Activated CD8-positive, alpha-beta T cell treated with anti-CD3 and anti-CD28 coated beads, Interleukin-2, amount 10 ng/mL, durations not matched to agents 7 days and 5 days (primary cell): Measurements from ENCODE around the gene ZNF469. TPM values are rescaled to one million over a fixed set of nuclear protein-coding genes. Genes with fewer than 3 reads are reported as not detected.

Experiments used
- ATAC-seq: fragments of 150-1000 bp; cut with Tn5 transposase; one replicate; pipeline ENCODE4 v1.10.0; 2021; ENCODE audit warnings: moderate library complexity
- CTCF ChIA-PET: fragments of 350-600 bp; sonication (Branson Sonifier 250); formaldehyde crosslinking; loops from one replicate; lab custom pipeline; 2021; ENCODE audit warnings: antibody characterized with exemption; lab: Charles Lee
- POLR2A ChIA-PET: fragments of 350-600 bp; sonication (Branson Sonifier 250); formaldehyde crosslinking; loops from one replicate; lab custom pipeline; 2021; ENCODE audit warnings: antibody characterized with exemption; lab: Charles Lee
- DNase-seq: peaks from one replicate; pipeline ENCODE4 v3.0.0-alpha.2; 2020
- H3K27ac Mint-ChIP-seq: one replicate; pipeline ENCODE4 v1.8.0; 2021; ENCODE audit warnings: mild to moderate bottlenecking, mixed read lengths
- H3K27me3 Mint-ChIP-seq: one replicate; pipeline ENCODE4 v1.8.0; 2021; ENCODE audit warnings: low read depth, mixed read lengths
- H3K36me3 Mint-ChIP-seq: one replicate; pipeline ENCODE4 v1.8.0; 2021; ENCODE audit warnings: low read depth, mixed read lengths
- H3K4me1 Mint-ChIP-seq: one replicate; pipeline ENCODE4 v1.8.0; 2021; ENCODE audit warnings: low read depth, mixed read lengths
- H3K4me3 Mint-ChIP-seq: one replicate; pipeline ENCODE4 v1.8.0; 2021; ENCODE audit warnings: mild to moderate bottlenecking, mixed read lengths
- H3K9me3 Mint-ChIP-seq: one replicate; pipeline ENCODE4 v1.8.0; 2022; ENCODE audit warnings: mixed read lengths; ENCODE audit not compliant: insufficient read depth
- total RNA-seq, 2 experiments: library from RNA; stranded (reverse); gene quantifications; one replicate each; pipeline ENCODE4 v1.2.3, GENCODE V29; 2021

Gene ZNF469
- under 1 TPM; 0.66 to 0.83 TPM for total RNA-seq

DNA sequence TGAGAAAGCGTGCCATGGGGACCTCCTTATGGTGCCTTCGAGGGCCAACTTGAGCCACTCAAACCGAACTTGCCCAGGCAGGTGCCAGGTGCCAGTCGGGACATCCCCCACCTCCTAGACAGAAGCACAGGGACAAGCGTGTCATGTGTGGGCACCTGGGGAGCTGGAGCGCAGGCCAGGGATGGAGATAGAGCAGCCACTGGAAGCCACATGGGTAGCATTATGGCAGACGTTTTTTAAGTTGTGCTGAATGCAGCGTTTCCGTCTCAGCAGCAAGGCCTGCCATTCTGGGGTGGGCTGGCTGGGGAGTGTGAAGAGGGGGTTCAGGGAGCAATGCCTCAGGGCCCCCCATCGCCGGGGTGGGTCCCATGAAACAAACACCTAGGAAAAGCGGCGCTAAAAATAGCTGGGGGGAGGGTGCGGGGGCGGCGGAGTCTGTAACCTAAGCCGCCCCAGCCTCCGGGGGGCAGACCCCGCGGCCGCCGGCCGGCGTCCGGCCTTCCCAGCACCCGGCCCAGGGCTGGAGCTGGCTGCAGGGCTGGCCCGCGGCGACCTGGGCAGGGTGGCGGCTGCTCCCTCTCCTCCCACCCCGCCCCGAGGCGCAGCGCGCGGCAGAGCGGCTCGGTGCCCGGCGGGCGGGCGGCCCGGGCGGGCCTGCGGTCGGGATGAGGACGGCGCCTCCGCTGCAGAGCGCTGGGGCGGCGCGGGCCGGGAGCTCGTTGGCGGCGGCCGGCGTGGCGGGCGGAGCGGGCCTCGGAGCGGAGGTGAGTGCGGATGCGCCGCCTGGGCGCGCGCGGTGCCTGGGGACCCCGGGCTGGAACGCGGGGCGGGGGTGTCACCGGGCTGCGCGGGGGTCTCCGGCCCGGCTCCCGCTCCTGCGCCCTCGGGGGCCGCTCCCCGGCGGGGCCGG, at the start of gene ZNF469:
TSS of gene ZNF469 (plus strand) at position 469 of the 910 bp plus-strand sequence. CDS start 44,512 bp downstream, outside the sequence.
- no peak for DNase-seq
- Mint-ChIP-seq H3K9me3 (no peaks in the 10 kb centered on the region), H3K27me3 (peaks cover 33% of the 10 kb centered on the region), H3K4me3 (no peak within 1 kb of the TSS), H3K4me1 (peaks cover 4% of the 10 kb centered on the region), H3K36me3 (no peaks in the 10 kb centered on the region), H3K27ac (no peak within 1 kb of the TSS)
- ChIA-PET POLR2A (no interaction called here), CTCF (no interaction called here)
- ATAC-seq = no peak

GRCh38 chr16:88333848-88334777, 48.6 kb upstream of the ZNF469 start:
- Mint-ChIP-seq H3K4me1 (no peaks in the 10 kb centered on the region), H3K27ac (no peak overlapping the region), H3K27me3 (peaks cover 3% of the 10 kb centered on the region), H3K36me3 (no peaks in the 10 kb centered on the region), H3K4me3 (no peak overlapping the region), H3K9me3 (no peaks in the 10 kb centered on the region)
- ATAC-seq (no peak), DNase-seq (no peak)
- ChIA-PET POLR2A (no interaction called here), CTCF (no interaction called here)

DNA sequence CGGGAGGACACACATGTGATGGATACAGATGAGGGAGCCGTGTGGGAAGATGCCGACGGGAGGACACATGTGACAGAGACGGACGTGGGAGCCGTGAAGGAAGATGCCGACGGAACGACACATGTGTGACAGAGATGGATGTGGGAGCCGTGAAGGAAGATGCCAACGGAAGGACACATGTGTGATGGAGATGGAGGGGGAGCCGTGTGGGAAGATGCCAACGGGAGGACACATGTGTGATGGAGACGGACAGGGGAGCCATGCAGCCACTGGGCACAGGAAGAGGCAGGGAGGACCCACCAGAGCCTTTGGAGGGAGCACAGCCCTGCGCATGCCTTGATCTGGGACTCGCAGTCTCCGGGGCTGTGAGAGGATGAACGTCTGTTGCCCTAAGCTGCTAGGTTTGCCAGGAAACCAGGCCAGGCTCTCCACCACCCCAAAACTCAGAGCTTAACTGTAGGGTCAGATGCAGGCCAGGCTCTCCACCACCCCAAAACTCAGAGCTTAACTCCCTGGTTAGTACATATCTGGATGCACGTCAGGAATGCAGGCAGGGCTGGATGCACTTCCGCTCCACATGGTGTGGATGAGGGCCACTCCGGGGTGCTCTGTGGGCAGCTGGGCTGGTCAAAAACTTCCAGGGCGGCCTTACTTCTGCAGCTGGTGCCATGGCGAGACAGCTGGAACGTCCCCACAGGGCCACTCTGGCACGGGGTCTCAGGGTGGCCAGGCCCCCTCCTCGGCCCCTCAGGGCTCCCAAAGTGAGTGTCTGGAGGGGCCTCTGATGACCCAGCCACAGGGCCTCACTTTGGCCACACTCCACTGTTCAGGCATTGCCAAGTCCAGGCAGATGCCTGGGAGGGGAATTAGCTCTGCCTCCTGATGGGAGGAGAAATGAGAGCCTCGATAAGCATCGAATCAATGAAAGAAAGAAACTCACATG, 47.7 kb upstream of the ZNF469 start:
- H3K27ac Mint-ChIP-seq = no peak overlapping the region
- no peaks in the 10 kb centered on the region for H3K36me3 Mint-ChIP-seq
- H3K4me3 Mint-ChIP-seq = no peak overlapping the region
- peaks cover 3% of the 10 kb centered on the region for H3K27me3 Mint-ChIP-seq
- H3K4me1 Mint-ChIP-seq = no peaks in the 10 kb centered on the region
- DNase-seq = no peak
- H3K9me3 Mint-ChIP-seq = no peaks in the 10 kb centered on the region
- CTCF ChIA-PET = no interaction called here
- no peak for ATAC-seq
- POLR2A ChIA-PET = no interaction called here

DNA sequence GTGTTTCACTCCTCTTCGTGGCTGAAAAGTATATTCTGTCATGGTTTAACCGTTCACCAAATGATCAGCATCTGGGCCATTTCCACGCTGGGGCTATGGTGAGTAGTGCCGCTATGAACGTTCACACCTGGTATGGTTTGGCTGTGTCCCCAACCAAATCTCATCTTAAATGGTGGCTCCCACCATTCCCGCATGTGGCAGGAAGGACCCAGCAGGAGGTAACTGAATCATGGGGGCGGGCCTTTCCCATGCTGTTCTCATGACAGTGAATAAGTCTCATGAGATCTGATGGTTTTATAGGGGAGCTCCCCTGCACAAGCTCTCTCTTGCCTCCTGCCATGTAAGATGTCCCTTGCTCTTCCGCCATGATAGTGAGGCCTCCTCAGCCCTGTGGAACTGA, 45.7 kb upstream of the ZNF469 start:
- ATAC-seq (no peak), DNase-seq (no peak)
- Mint-ChIP-seq H3K27me3 (peaks cover 3% of the 10 kb centered on the region), H3K4me3 (no peak overlapping the region), H3K36me3 (no peaks in the 10 kb centered on the region), H3K9me3 (no peaks in the 10 kb centered on the region), H3K27ac (no peak overlapping the region), H3K4me1 (no peaks in the 10 kb centered on the region)
- ChIA-PET POLR2A (no interaction called here), CTCF (no interaction called here)

DNA sequence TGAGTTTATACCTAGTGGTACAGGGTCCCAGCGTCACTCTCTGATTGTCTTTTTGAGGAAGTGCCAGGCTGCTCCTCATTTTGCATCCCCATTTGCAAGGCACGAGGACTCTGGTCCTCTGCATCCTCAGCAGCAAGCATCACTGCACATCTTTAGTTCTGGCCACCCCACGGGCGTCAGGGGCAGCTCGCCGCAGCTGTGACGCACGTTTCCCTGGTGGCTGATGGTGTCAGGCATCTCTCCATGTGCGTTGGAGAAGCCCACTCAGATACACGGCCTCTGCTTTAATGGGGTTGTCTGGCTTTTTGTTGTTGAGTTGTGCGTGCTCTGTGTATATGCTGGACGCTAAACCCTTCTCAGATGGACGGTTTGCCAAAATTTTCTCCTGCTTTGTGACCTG, 45.2 kb upstream of the ZNF469 start:
- no peak for DNase-seq
- CTCF ChIA-PET = no interaction called here
- Mint-ChIP-seq H3K36me3 (no peaks in the 10 kb centered on the region), H3K27me3 (peaks cover 3% of the 10 kb centered on the region), H3K27ac (no peak overlapping the region), H3K4me3 (no peak overlapping the region), H3K4me1 (no peaks in the 10 kb centered on the region), H3K9me3 (no peaks in the 10 kb centered on the region)
- POLR2A ChIA-PET = no interaction called here
- ATAC-seq = no peak

- DNase-seq = no peak
- POLR2A ChIA-PET = no interaction called here
Measured at GRCh38 chr16:88338111-88338510, 44.6 kb upstream of the ZNF469 start.

DNA sequence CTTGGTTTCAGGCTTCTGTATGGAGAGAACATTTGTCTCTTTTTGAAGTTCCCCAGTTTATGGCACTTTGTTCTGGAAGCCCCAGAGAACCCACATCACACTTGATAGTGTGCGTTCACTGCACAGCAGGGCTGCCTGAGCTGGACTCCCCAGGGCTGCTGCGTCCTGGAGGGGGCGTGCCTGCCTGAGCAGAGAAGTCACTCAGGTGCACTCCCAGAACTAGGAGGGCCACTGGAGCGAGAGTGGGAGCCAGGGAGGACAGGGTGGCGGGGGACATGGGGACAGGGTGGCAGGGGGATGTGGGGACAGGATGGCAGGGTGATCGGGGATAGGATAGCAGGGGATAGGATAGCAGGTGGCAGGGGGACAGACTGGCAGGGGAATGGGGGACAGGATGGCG, 43.9 kb upstream of the ZNF469 start:
- no peaks in the 10 kb centered on the region for H3K36me3 Mint-ChIP-seq
- ATAC-seq (no peak), DNase-seq (no peak)
- CTCF ChIA-PET = no interaction called here
- H3K4me1 Mint-ChIP-seq = no peaks in the 10 kb centered on the region
- no peaks in the 10 kb centered on the region for H3K9me3 Mint-ChIP-seq
- no peak overlapping the region for H3K4me3 Mint-ChIP-seq
- POLR2A ChIA-PET = no interaction called here
- peaks cover under 1% of the 10 kb centered on the region for H3K27me3 Mint-ChIP-seq
- no peak overlapping the region for H3K27ac Mint-ChIP-seq

More at GRCh38 chr16:88338111-88338510, 44.6 kb upstream of the ZNF469 start:
- no peaks in the 10 kb centered on the region for H3K36me3 Mint-ChIP-seq
- no peak overlapping the region for H3K27ac Mint-ChIP-seq
- H3K4me3 Mint-ChIP-seq = no peak overlapping the region
- H3K27me3 Mint-ChIP-seq = peaks cover 3% of the 10 kb centered on the region
- H3K9me3 Mint-ChIP-seq = no peaks in the 10 kb centered on the region
- CTCF ChIA-PET = no interaction called here
- no peak for ATAC-seq
- H3K4me1 Mint-ChIP-seq = no peaks in the 10 kb centered on the region

DNA sequence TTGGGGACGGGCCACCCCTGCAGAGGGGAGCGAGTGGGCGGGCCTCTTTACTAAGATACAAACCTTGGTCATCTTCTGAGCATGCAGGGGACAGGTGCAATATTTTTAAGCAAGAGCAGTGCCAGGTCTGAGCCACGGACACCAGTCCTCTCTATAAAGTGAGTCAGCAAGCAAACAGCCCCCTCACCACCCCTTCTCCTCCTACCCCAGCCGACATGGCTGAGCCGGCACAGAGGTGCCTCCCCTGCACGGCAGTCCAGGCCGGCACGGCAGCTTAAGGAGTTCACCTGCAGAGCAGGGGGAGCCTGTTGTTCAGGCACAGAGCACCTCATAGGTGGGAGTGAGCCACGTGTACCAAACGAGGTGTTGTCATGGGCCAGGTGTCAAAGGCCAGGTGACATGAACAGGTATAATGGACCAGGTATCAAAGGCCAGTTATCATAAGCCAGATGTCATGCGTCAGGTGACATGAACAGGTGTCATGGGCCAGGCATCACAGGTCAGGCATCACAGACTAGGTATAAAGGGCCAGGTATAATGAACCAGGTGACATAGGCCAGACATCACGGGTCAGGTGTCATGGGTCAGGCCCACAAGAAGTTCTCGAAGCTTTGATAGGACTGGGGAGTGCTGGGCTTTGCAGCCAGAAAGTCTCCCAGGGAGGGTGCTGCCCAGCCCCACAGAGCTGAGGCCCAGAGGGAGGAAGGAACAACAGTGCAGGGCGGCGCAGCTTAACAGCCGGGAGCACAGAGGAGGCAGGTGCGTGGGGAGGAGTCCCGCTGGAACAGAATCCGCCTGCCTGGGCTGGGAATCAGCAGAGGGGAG, 42.6 kb upstream of the ZNF469 start:
- POLR2A ChIA-PET = no interaction called here

DNA sequence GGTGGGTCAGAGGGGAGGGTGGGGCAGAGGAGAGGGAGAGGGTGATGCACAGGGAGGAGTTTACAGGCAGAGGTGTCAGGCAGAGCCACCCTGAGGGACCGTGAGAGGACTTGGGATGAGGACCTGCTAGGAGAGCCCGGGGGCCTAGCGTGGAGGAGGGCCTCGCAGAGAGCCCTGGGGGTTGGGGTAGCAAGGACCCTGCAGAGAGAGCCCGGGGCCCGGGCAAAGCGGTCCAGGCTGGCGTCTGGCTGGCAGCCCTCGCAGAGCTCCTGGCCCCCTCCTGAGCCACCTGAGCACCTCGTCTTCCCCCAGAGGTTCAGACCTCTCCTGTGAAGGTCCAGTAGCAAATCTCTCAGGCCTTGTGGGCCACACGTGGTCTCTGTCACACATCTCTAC, 42.0 kb upstream of the ZNF469 start:
- H3K27me3 Mint-ChIP-seq = no peaks in the 10 kb centered on the region
- H3K9me3 Mint-ChIP-seq = no peaks in the 10 kb centered on the region
- H3K27ac Mint-ChIP-seq = no peak overlapping the region
- no peaks in the 10 kb centered on the region for H3K4me1 Mint-ChIP-seq
- no peaks in the 10 kb centered on the region for H3K36me3 Mint-ChIP-seq
- ChIA-PET CTCF (no interaction called here), POLR2A (no interaction called here)
- no peak overlapping the region for H3K4me3 Mint-ChIP-seq
- DNase-seq = no peak
- ATAC-seq = no peak

More for the DNA sequence above, 42.6 kb upstream of the ZNF469 start:
- ATAC-seq (no peak), DNase-seq (no peak)
- H3K4me3 Mint-ChIP-seq = no peak overlapping the region
- no peaks in the 10 kb centered on the region for H3K27me3 Mint-ChIP-seq
- CTCF ChIA-PET = no interaction called here
- no peak overlapping the region for H3K27ac Mint-ChIP-seq
- no peaks in the 10 kb centered on the region for H3K36me3 Mint-ChIP-seq
- H3K9me3 Mint-ChIP-seq = no peaks in the 10 kb centered on the region
- no peaks in the 10 kb centered on the region for H3K4me1 Mint-ChIP-seq

- CTCF ChIA-PET = no interaction called here
- Mint-ChIP-seq H3K4me3 (no peak overlapping the region), H3K9me3 (no peaks in the 10 kb centered on the region), H3K36me3 (no peaks in the 10 kb centered on the region), H3K27ac (no peak overlapping the region), H3K4me1 (no peaks in the 10 kb centered on the region), H3K27me3 (no peaks in the 10 kb centered on the region)
- ATAC-seq (no peak), DNase-seq (no peak)
- POLR2A ChIA-PET = no interaction called here
Measured at GRCh38 chr16:88341551-88342290, 41.0 kb upstream of the ZNF469 start.
